ENCODE measurements around the gene IPP. TPM values are rescaled to one million over a fixed set of nuclear protein-coding genes. Genes with fewer than 3 reads are reported as not detected.
A peak's percentile ranks its signal among the peaks of the same experiment; 100 is the strongest.
"Not testable (repeated sequence)": the region's sequence is repeated elsewhere in the genome, so short reads cannot be mapped to it uniquely, and the experiment has no call there.

Gene IPP
- total RNA-seq, 1 donor from 2014 or later = 19.6 TPM

DNA sequence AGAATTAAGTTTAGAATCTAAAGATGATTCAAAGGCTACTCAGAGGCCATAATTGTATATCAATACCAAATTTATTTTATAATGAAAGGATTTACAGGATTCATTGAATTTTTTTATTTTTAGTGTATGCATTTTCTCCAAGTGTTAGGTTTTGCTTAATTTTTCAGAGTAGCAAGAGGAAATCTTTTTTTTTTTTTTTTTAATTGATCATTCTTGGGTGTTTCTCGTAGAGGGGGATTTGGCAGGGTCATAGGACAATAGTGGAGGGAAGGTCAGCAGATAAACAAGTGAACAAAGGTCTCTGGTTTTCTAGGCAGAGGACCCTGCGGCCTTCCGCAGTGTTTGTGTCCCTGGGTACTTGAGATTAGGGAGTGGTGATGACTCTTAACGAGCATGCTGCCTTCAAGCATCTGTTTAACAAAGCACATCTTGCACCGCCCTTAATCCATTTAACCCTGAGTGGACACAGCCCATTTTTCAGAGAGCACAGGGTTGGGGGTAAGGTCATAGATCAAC, 10.8 kb downstream of the IPP start:
- DNase-seq (ENCODE audit: low spot score) = not testable (repeated sequence)

- no peak for DNase-seq (ENCODE audit: low spot score)
These were observed 11.3 kb downstream of the IPP start for GRCh38 chr1:45739137-45739536.

GRCh38 chr1:45730780-45731319, 19.6 kb downstream of the IPP start:
- no peak for DNase-seq (ENCODE audit: low spot score)

GRCh38 chr1:45730075-45730779, 20.2 kb downstream of the IPP start:
- peak; percentile 51 for DNase-seq (ENCODE audit: low spot score)

- not testable (repeated sequence) for DNase-seq (ENCODE audit: low spot score)
These were observed 24.4 kb downstream of the IPP start for GRCh38 chr1:45726007-45726406.

- DNase-seq (ENCODE audit: low spot score) = no peak
These were observed 27.1 kb downstream of the IPP start for GRCh38 chr1:45723248-45723930.

GRCh38 chr1:45722809-45723208, 27.6 kb downstream of the IPP start:
- DNase-seq (ENCODE audit: low spot score) = no peak

DNA sequence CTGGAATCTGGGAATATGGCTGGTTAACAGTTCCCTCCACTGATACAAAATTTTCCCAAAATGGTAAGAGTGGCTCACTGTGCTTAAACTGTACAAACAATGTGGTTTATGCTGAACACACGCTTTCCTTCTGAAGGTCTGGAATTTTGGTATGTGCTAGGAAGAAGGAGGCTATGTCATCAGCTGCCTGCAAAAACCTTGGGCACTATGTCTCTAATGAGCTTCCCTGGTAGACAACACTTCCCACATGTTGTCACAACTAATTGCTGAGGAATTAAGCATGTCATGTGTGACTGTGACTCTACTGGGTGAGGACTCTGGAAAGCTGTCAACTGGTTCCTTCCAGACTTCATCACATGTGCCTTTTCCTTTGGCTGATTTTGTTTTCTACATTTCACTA, 29.2 kb downstream of the IPP start:
- DNase-seq (ENCODE audit: low spot score) = no peak

- DNase-seq (ENCODE audit: low spot score) = no peak
These were observed 32.2 kb downstream of the IPP start for GRCh38 chr1:45718289-45718688.

- DNase-seq (ENCODE audit: low spot score) = not testable (repeated sequence)
These were observed 33.1 kb downstream of the IPP start for GRCh38 chr1:45717386-45717785.

DNA sequence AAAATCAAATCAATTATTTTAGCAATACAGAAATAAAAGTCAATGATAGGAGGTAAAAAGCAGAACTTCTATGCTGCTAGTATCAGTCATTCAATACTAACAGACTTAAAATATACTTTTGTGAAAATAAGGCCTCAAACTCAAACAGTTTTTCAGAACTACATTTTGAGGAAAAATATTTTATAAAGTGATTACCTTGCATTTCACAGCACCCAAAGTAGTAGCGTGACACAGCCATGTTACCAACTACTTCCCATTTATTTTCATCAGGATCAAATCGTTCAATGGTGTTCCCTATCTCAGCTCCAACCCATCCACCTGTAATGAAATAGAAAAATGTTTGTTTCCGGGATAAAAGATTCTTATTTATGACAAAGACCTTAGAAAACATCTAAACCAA, 33.8 kb downstream of the IPP start:
- no peak for DNase-seq (ENCODE audit: low spot score)

DNA sequence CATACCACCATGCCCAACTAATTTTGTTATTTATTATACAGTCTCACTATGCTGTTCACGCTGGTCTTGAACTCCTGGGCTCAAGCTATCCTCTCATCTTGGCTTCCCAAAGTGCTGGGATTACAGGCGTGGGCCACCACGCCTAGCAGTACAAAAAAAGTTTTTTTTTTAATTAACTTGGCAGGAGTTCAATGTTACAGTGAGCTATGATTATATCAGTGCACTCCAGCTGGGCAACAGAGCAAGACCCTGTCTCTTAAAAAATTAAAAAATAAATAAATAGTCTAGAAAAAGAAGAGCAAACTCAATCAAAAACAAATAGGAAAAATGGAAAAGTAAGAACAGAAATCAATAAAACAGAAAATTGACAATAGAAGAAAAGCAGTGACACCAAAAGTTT, 36.7 kb downstream of the IPP start:
- no peak for DNase-seq (ENCODE audit: low spot score)

DNA sequence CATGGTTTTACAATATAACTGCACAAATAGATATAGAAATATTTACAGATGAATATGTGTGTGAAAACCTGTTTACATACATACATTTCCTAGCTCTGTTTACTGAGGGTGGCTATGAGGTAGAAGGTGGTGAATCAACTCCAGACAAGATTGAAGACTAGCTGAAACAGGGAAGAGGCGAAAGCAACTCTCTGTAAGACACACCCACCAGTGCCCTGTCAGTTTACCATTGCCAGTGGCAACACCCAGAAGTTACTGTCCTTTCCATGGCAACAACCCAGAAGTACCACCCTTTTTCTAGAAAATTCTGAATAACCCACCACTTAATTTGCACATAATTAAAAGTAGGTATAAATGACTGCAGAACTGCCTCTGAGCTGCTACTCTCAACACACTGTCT, 45.8 kb downstream of the IPP start:
- no peak for DNase-seq (ENCODE audit: low spot score)

GRCh38 chr1:45694823-45695222, 55.6 kb downstream of the IPP start:
- DNase-seq (ENCODE audit: low spot score) = no peak

GRCh38 chr1:45693811-45694210, 56.6 kb downstream of the IPP start:
- DNase-seq (ENCODE audit: low spot score) = not testable (repeated sequence)

DNA sequence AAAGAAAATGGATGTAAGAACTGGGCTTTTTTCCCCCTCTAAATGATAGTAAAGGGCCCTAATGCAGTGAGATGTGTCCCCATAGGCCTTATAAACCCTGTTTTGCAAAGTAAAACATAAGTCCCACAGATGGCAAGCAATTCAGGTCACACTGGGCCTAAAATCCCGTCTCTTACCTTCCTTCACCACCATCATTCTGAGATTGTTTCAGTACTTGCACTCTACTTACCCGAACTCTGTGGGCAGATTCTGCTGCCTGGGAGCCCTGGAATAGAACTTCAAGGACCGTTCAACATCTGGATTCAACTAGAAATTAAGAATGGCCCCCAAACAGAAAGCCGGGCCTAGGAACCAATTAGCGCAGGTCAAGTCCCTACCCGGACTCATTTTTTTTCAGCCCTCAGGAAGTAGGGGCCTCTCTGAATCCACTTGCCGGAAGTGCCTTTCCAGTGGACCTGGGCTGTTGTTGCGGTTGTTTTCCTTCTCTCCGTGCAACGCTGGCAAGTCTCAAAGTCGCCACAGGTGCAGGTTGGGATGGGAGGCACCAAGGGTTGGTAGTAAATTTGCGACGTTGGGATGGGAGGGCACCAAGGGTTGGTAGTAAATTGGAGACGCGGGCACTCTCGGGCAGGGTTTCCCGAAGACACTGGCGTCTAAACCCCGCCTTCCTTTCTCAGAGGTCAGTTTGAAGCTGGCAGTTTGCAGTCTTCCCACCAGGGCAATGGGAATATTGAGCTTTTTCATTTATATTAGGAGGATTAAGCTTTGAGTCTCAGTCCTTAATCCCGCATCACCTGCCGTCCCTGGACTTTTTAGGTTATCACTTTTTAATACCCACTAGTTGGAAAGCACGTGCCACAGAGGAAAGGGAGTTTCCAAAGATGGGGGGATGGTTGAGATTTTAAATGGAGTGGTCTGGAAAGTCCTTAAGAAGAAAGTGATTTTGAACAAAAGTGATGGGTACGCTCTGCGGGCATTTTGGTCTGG, 62.4 kb downstream of the IPP start, which contains the start of gene TMEM69:
TSS of gene TMEM69 (plus strand) at position 428 of the 987 bp plus-strand sequence. CDS start 2,888 bp downstream, outside the sequence.
- peak; percentile 85 for DNase-seq (ENCODE audit: low spot score)

GRCh38 chr1:45687014-45687753, 63.3 kb downstream of the IPP start:
- DNase-seq (ENCODE audit: low spot score) = peak; percentile 98

- peak; percentile 98 for DNase-seq (ENCODE audit: low spot score)
These were observed 64.0 kb downstream of the IPP start, which contains the start of gene GPBP1L1 for GRCh38 chr1:45686288-45687013. TSS of gene GPBP1L1 (minus strand) at chr1:45686533. CDS start at chr1:45659087, 27,446 bp downstream.

GRCh38 chr1:45686015-45686287, 64.5 kb downstream of the IPP start:
- DNase-seq (ENCODE audit: low spot score) = peak; percentile 76

DNA sequence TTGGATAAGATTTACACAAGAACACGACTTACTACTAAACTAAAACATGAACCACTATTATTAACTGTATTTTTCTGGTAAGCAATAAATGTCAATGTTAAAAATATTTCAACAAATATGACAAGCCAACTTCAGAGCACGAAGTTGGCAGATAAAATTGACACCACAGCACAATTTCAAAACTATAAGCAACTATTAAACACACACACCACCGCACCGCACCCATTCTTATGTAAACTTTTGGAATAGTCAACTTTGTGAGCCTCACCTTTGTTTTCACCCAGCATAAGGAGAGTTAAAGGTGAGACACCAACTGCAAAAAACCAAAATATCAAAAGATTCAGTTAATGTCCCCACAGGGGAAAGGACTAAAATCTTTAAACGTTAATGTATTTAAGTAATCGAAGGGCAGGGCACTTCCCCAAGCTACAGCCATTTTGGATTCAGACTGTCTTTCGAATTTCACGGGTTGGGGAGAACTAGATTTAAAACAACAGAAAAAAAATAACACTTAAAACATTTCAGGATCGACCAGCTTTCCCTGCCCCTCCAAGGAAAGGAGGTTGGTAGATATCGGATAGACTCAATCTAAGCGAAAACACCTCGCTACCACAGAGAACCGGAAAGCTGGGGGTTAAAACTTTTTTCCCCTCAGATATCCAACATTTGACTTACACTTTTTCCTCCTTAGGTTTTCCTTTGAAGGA, 65.0 kb downstream of the IPP start:
- DNase-seq (ENCODE audit: low spot score) = no peak

Measured in ureter (tissue), 1 donor.